ENCODE results near the gene SLC35G2. TPM values are rescaled to one million over a fixed set of nuclear protein-coding genes. Genes with fewer than 3 reads are reported as not detected.

SLC35G2 gene
- total RNA-seq, 1 donor from 2014 or later, result 4.7 TPM

Other genes starting within 250 kb of the SLC35G2 start
- gene STAG1, start 66.7 kb upstream of the SLC35G2 start, total RNA-seq, result 24.0 TPM
- 22.1 TPM for gene NCK1, start 43.1 kb downstream of the SLC35G2 start, total RNA-seq
- 0.70 TPM for gene IL20RB, start 138.9 kb downstream of the SLC35G2 start, total RNA-seq

Measured in cardiac septum (tissue), 1 donor.